ENCODE measurements around the gene WDR27.

- TF ChIP-seq CTCF (IDR thresholded peaks at IDR 0.05) = no peak
- TF ChIP-seq POLR2A (IDR thresholded peaks at IDR 0.05) = no peak
These were observed 6.7 kb downstream of the WDR27 start for GRCh38 chr6:169695131-169695530.
